NK-92 treated with Interleukin-12 subunit alpha and Interleukin-12 subunit beta, amount 100 ng/mL, for 24 hours (cell line): Measurements from ENCODE around the gene DEFB131B.
"Not testable (repeated sequence)": the region's sequence is repeated elsewhere in the genome, so short reads cannot be mapped to it uniquely, and the experiment has no call there.

Source experiments
- DNase-seq: peaks from one replicate; lab custom pipeline; 2025; lab: John Stamatoyannopoulos, UW

Gene DEFB131B, protein sequence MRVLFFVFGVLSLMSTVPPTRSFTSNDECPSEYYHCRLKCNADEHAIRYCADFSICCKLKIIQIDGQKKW

DNA sequence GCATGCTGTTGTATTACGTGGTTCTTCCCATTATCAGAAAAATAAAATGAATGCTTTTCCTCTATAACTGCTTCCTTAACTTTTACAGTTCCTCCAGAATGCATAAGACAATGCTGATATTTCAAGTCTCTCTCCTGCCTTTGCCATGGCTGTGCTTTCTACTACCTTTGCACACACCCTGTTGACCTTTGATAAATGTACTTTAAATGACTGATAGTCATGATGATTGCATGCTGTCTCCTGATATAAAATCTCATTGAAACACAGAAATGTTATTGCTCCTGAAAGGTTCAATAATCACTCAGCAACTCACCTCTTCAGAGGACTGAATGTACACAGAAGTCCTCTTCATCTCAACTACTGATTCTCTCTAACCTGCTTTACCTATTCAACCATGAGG is at the start of gene DEFB131B:
DEFB131B (plus strand) TSS at position 395 of the 400 bp plus-strand sequence; CDS start at position 395, 0 bp downstream.
- DNase-seq = not testable (repeated sequence)

- DNase-seq = not testable (repeated sequence)
Measured at GRCh38 chr11:71829247-71829646, 49.0 kb upstream of the DEFB131B start.

GRCh38 chr11:71829686-71830085 is 48.6 kb upstream of the DEFB131B start:
- DNase-seq = not testable (repeated sequence)

DNA sequence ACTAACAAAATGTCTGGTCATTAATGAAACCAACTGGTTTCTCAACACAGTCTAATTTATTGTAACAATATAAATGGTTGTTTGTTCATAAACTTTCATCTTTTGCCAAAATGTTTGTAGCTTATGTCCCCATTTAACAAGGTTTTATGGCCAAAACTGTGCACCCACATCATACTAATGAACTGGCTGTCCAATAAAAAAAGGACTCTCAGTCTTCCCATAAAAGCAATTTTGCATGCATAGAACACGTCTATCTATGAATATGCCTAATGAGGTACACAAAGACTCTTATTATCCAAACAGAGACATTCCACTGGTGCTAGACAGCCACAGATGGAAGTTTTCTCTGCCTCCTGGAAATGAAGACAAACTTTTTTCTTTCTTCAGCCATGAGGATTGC is 45.4 kb upstream of the DEFB131B start, which contains the start of gene DEFB108B:
DEFB108B (plus strand) TSS at position 390 of the 400 bp plus-strand sequence; CDS start at position 390, 0 bp downstream.
- not testable (repeated sequence) for DNase-seq

GRCh38 chr11:71842720-71843119 is 35.5 kb upstream of the DEFB131B start:
- DNase-seq = not testable (repeated sequence)

GRCh38 chr11:71843355-71843754 is 34.9 kb upstream of the DEFB131B start:
- DNase-seq = not testable (repeated sequence)

- no peak for DNase-seq
Measured at GRCh38 chr11:71843858-71844257, 34.4 kb upstream of the DEFB131B start.

GRCh38 chr11:71853895-71854294 is 24.4 kb upstream of the DEFB131B start:
- DNase-seq = not testable (repeated sequence)

DNA sequence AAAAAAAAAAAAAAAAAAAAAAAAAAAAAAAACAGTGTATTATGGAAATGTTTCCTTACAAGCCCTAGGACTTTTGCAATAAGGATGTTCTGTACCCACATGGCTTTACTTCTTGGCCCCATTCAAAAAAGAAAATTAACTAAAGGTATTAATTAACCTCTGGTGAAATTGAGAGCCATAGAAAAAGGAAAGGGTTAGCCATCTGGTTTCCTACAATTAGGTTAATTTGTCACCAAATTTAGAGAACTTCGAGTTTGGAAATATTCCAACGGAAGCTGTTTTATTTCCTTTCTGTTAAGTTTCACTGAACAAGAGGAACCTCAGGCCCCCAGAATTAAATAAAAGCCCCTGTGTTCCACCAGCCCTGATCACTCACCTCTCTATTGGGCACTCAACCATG is 22.4 kb upstream of the DEFB131B start:
- DNase-seq = not testable (repeated sequence)

- not testable (repeated sequence) for DNase-seq
Measured at GRCh38 chr11:71860835-71861234, 17.4 kb upstream of the DEFB131B start.

- not testable (repeated sequence) for DNase-seq
Measured at GRCh38 chr11:71863978-71864627, 14.2 kb upstream of the DEFB131B start.

- not testable (repeated sequence) for DNase-seq
Measured at GRCh38 chr11:71867209-71867608, 11.0 kb upstream of the DEFB131B start.

- not testable (repeated sequence) for DNase-seq
Measured at GRCh38 chr11:71869931-71870330, 8.3 kb upstream of the DEFB131B start.

- not testable (repeated sequence) for DNase-seq
Measured at GRCh38 chr11:71870661-71871060, 7.6 kb upstream of the DEFB131B start.

DNA sequence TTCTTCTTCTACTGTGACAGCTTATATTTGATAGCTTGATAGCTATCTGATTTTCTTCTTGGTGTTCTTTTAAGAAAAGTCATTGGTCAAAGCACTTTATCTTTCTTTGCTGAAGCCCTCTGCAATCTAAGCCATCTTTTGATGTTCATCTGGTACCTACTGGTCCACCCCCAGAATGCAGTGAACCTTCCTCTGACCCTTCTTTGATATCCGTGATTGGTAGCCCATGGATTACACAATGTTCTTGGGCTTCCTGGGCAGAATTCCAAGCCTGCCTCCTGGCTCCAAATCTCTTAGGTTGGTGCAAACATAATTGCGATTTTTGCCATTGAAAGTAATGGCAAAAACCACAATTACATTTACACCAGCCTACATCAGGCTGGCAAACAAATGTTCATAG is 2.0 kb upstream of the DEFB131B start:
- DNase-seq = not testable (repeated sequence)

- DNase-seq = not testable (repeated sequence)
Measured at GRCh38 chr11:71885806-71886205, 7.6 kb downstream of the DEFB131B start.

GRCh38 chr11:71888335-71889010 is 10.2 kb downstream of the DEFB131B start:
- not testable (repeated sequence) for DNase-seq

DNA sequence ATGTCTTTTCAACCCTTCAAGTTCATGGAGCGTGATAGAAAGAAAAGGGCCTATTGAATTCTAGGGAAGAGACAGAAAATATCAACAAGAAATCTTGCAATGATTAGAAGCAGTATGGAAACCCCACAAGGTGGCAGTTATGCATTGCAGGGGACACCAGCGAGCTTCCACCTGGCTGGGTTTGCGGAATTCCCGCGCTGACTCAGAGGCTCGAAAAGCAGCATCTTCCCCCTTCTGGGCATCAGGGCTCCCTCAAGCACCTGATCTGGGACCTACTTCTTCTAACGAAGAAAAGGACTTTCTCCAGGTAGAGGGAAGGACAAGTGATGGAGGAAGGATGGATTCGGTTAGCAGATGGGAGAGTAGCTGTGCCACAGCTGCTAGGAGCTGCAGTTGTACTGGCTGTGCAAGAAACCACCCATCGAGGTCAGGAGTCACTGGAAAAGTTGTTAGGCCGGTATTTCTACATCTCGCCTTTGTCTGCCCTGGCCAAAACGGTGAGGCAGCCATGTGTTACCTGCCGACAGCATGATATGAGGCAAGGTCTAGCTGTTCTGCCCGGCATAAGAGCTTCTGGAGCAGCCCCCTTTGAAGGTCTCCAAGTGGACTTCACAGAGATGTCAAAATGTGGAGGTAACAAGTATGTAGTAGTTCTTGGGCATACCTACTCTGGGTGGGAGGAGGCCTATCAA is 11.1 kb downstream of the DEFB131B start:
- not testable (repeated sequence) for DNase-seq

DNA sequence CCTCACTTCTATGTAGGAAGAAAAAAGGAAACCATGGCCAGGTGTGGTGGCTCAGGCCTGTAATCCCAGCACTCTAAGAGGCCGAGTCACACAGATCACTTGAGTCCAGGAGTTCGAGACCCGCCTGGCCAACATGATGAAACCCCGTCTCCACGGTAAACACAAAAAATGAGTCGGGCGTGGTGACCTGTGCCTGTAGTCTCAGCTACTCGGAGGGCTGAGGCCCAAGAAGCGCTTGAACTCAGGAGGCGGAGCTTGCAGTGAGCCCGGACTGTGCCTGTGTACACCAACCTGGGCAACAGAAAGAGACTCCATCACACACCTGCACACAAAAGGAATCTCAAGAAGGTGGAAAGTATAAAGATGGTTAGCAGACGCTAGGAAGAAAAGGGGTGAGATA is 17.7 kb downstream of the DEFB131B start:
- DNase-seq = no peak

DNA sequence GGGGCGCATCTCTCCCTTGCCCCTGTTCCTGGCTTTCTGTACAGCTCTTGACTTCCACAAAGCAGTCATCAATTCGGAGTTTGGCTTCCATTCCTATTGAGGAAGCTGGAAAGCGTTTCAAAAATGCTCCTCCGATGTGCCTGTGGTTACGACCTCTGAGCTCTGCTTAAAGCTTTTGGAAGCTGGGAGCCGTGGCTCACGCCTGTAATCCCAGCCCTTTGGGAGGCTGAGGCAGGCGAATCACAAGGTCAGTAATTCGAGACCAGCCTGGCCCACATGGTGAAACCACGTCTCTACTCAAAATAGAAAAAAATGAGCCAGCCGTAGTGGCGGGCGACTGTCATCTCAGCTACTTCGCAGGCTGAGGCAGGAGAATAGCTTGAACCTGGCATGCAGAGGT is 22.9 kb downstream of the DEFB131B start:
- not testable (repeated sequence) for DNase-seq

DNA sequence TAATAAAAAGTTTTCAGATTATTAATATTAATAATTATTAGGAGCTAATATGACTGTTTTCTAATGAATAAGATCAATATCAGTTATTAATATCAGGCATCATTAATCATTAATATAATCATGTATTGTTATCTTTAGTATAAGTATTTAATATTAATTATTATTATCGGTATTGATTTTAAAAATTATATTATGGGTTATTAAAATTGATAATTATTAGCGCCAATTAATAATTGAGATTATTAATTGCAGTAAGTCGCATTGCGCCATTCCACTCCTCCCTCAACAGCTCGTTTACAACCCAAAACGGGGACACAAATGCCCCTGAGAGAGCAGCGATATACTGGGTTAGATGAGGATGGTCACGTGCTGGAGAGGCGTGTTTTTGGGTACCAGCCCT is 30.0 kb downstream of the DEFB131B start:
- no peak for DNase-seq

DNA sequence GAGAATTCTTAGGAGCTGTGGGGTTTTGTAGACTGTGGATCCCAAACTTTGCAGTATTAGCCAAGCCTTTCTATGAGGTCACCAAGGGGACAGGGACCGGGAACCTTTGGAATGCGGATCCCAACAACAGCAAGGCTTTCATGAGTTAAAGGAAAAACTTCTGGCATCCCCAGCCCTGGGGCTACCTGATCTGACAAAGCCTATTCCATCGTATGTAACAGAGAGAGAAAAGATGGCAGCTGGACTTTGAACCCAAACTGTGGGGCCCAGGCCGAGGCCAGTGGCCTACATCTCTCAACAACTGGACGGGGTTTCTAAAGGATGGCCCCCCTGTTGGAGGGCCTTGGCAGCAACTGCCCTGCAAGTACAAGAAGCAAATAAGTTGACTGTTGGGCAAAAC is 32.5 kb downstream of the DEFB131B start:
- not testable (repeated sequence) for DNase-seq
